Duodenal mucosa (tissue), 2 donors: ENCODE measurements around the gene VCX3B.
"Not testable (repeated sequence)": the region's sequence is repeated elsewhere in the genome, so short reads cannot be mapped to it uniquely, and the experiment has no call there.

Experiments
- H3K27ac ChIP-seq: one replicate; pipeline ENCODE4 v1.7.0; 2013; ENCODE audit warnings: low read depth, low read length
- H3K27me3 ChIP-seq, 2 donors: one replicate each; pipeline ENCODE4 v1.7.0; 2013; ENCODE audit warnings: low read length in 2 of 2, control low read depth in 1 of 2; ENCODE audit not compliant: insufficient read depth in 2 of 2, control insufficient read depth in 1 of 2
- H3K36me3 ChIP-seq, 2 donors: one replicate each; pipeline ENCODE4 v1.7.0; 2013; ENCODE audit warnings: low read length in 2 of 2, control low read depth in 1 of 2; ENCODE audit not compliant: insufficient read depth in 2 of 2, control insufficient read depth in 1 of 2
- H3K4me1 ChIP-seq, 2 donors: one replicate each; pipeline ENCODE4 v1.7.0; 2013; ENCODE audit warnings: low read length in 2 of 2, control low read depth in 1 of 2; ENCODE audit not compliant: insufficient read depth in 2 of 2, control insufficient read depth in 1 of 2
- H3K4me3 ChIP-seq, 2 donors: one replicate each; pipeline ENCODE4 v1.7.0; 2013; ENCODE audit warnings: low read length in 2 of 2, low read depth in 1 of 2
- H3K9ac ChIP-seq, 2 donors: one replicate each; pipeline ENCODE4 v1.7.0; 2013; ENCODE audit warnings: low read length in 2 of 2, low read depth in 1 of 2
- H3K9me3 ChIP-seq, 2 donors: one replicate each; pipeline ENCODE4 v1.7.0; 2013; ENCODE audit warnings: low read length in 2 of 2, control low read depth in 1 of 2; ENCODE audit not compliant: control insufficient read depth in 1 of 2

VCX3B gene

DNA sequence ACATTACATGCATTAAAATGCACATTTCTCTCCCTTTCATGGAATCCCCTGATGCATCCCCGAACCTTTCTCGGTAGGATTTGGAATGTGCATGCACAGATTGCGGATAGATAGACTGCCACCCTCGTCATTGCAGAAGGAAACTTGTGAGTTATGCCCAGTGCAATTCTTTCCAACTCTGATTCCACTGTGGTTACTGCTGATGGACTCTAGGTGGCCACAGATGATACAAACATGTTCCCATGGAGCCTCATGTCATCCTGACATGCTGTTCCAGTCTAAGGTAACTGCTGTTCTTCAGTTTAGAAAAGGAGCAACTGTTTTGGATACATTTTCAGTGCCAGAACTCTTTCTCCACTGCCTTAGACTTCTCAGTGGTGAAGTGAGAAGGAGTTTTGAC is 9.1 kb upstream of the VCX3B start:
- H3K27ac ChIP-seq: no peak overlapping the region
- no peak overlapping the region for H3K4me3 ChIP-seq

DNA sequence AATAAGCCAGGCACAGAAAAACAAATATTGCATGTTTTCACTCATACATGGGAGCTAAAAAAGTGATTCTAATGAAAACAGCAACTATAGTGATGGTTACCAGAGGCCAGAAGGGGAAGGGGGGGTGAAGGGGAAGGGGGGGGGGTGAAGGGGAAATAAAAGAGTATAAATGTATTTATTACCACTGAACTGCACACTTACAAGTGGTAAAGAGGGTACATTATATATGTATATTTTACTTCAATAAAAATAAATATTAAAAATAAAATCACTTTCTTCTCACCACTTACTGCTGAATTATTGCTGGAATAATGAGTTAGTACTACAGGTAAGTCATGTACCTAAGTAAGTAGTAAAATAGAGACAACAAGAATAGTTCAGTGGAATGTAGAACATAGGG is 2.1 kb upstream of the VCX3B start:
- H3K4me1 ChIP-seq: no peaks in the 10 kb centered on the region
- no peak overlapping the region for H3K9ac ChIP-seq
- H3K27me3 ChIP-seq: no peaks in the 10 kb centered on the region
- no peak overlapping the region for H3K4me3 ChIP-seq
- no peaks in the 10 kb centered on the region for H3K9me3 ChIP-seq
- no peaks in the 10 kb centered on the region for H3K36me3 ChIP-seq
- H3K27ac ChIP-seq: no peak overlapping the region

More for the DNA sequence above, 9.1 kb upstream of the VCX3B start:
- no peak overlapping the region for H3K9ac ChIP-seq
- no peaks in the 10 kb centered on the region for H3K36me3 ChIP-seq
- no peaks in the 10 kb centered on the region for H3K27me3 ChIP-seq
- no peaks in the 10 kb centered on the region for H3K9me3 ChIP-seq
- H3K4me1 ChIP-seq: no peaks in the 10 kb centered on the region

DNA sequence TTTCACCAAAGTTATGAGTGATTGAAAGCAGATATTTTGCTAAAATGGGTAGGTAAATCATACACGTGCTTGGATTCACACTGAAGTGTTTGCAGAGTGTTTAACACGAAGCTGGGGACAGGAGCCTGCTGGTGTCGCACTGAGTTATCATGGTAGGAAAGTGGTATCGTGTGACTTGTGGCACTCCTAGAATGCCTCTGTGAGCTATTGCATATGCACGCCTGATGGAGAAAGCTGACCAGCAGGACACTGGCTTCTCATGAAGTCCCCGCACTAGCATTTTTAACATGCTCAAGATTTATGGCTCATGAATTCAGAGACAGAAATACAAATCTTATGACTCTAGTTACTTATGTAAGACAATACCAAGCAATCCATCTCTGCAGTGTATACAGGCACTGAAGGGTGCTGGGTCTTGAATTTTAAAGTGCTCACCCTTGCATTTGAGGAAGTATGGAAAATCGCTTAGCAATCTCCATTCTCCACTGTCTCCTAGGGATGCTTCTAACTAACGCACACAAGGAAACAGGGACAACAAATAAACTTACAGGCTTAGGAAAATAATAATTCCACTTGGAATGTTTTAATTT is 19.8 kb downstream of the VCX3B start:
- H3K9ac ChIP-seq: no peak overlapping the region
- no peaks in the 10 kb centered on the region for H3K27me3 ChIP-seq
- no peak overlapping the region for H3K4me3 ChIP-seq
- no peaks in the 10 kb centered on the region for H3K9me3 ChIP-seq
- H3K4me1 ChIP-seq: no peaks in the 10 kb centered on the region
- H3K36me3 ChIP-seq: no peaks in the 10 kb centered on the region
- no peak overlapping the region for H3K27ac ChIP-seq

DNA sequence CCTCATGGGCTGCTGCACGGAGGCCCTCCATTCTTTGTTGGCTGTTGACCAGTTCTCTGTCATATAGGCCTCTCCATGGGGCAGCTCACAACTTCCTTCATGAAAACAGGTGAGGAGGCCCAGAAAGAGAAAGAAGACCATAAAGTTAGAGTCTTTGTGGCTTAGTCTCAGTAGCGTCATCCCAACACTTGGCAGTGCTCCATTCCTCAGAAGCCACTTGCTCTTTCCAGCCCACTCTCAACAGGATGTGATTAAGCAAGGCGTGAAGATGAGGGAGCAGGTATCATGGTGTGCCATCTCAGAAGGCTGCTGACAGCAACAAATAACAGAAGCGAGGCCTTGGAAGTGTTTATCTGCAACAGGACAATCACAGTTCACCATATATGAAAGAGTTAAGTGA is 30.4 kb downstream of the VCX3B start:
- H3K36me3 ChIP-seq, H3K27ac ChIP-seq, H3K4me3 ChIP-seq, H3K27me3 ChIP-seq, H3K9me3 ChIP-seq, H3K4me1 ChIP-seq, H3K9ac ChIP-seq: not testable (repeated sequence)

DNA sequence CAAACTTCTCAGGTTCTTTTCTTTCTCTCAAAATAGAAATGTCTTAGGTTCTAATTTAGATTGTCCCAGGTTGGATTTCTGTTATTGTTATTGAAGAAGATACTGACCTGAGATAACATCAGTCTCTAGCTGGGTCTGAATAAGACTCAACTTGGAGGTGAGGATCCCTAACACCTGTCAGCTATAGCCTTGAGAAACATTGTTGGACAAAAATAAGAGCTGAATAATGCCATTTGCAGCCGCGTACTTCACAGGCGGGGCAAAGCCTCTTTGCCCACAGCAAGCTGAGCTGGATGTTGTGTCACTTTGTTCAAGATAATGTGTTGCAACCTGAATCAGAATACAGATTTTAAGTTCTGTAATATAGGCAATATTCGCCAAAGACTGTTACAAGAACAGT is 35.6 kb downstream of the VCX3B start:
- no peak overlapping the region for H3K4me3 ChIP-seq
- no peaks in the 10 kb centered on the region for H3K36me3 ChIP-seq
- no peaks in the 10 kb centered on the region for H3K4me1 ChIP-seq
- no peak overlapping the region for H3K27ac ChIP-seq
- H3K9ac ChIP-seq: no peak overlapping the region
- H3K9me3 ChIP-seq: no peaks in the 10 kb centered on the region
- no peaks in the 10 kb centered on the region for H3K27me3 ChIP-seq

DNA sequence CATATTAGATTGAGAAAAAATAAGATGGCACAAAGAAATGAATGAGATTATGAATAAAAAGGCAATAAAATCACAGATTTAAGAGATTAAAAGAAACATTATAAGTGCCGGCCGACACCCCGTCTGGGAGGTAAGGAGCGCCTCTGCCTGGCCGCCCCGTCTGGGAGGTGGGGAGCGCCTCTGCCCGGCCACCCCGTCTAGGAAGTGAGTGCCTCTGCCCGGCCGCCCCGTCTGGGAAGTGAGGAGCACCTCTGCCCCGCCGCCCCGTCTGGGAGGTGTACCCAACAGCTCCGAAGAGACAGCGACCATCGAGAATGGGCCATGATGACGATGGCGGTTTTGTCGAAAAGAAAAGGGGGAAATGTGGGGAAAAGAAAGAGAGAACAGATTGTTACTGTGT is 37.5 kb downstream of the VCX3B start:
- not testable (repeated sequence) for H3K9me3 ChIP-seq, H3K27me3 ChIP-seq, H3K27ac ChIP-seq, H3K9ac ChIP-seq, H3K4me3 ChIP-seq, H3K36me3 ChIP-seq, H3K4me1 ChIP-seq

DNA sequence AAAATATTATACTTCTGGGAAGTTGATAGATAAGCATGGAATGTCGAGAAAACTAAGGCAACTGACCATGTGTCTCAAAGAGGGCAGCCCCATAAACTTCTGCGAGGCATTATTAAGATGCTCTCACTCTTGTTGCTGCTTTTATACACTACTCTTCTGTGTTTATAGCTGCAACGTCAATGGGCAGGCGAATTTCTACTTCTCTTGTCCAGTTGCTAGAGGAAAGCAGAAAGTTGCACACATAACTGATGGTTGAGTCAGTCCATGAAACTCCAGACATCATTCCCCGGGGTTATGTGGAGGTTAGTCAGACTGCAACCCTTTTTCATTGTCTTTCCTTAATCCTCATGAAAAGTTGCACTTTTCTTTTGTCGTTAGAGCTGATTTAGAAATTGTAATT is 39.8 kb downstream of the VCX3B start:
- H3K27me3 ChIP-seq: no peaks in the 10 kb centered on the region
- no peaks in the 10 kb centered on the region for H3K9me3 ChIP-seq
- H3K27ac ChIP-seq: no peak overlapping the region
- H3K9ac ChIP-seq: no peak overlapping the region
- H3K36me3 ChIP-seq: no peaks in the 10 kb centered on the region
- H3K4me3 ChIP-seq: no peak overlapping the region
- no peaks in the 10 kb centered on the region for H3K4me1 ChIP-seq
